WTC11 (cell line): ENCODE results near the gene PAX8. TPM values are rescaled to one million over a fixed set of nuclear protein-coding genes. Genes with fewer than 3 reads are reported as not detected.

Experiments used
- ATAC-seq: fragments of 200-7000 bp; cut with Tn5 transposase; 2 replicates; pipeline ENCODE4 v1.10.0; 2021; ENCODE audit warnings: mild to moderate bottlenecking, moderate library complexity
- CTCF ChIA-PET: fragments of 300-600 bp; sonication (Branson Sonifier 250); formaldehyde crosslinking; loops from one replicate; lab custom pipeline; 2021; ENCODE audit warnings: antibody characterized with exemption; lab: Charles Lee
- POLR2A ChIA-PET: fragments of 350-600 bp; sonication (Branson Sonifier 250); formaldehyde crosslinking; loops from one replicate; lab custom pipeline; 2021; ENCODE audit warnings: antibody characterized with exemption; lab: Charles Lee
- DNase-seq: peaks from one replicate; pipeline ENCODE4 v3.0.0; 2021; ENCODE audit warnings: low spot score
- H3K27ac Mint-ChIP-seq: 2 replicates; pipeline ENCODE4 v1.8.0; 2021; ENCODE audit warnings: mixed read lengths
- H3K27me3 Mint-ChIP-seq: 2 replicates; pipeline ENCODE4 v1.8.0; 2021; ENCODE audit warnings: low read depth, mild to moderate bottlenecking, moderate library complexity, mixed read lengths
- H3K36me3 Mint-ChIP-seq: 2 replicates; pipeline ENCODE4 v1.8.0; 2021; ENCODE audit warnings: mixed read lengths
- H3K4me1 Mint-ChIP-seq: 2 replicates; pipeline ENCODE4 v1.8.0; 2022; ENCODE audit warnings: mixed read lengths
- H3K4me3 Mint-ChIP-seq: 2 replicates; pipeline ENCODE4 v1.8.0; 2021; ENCODE audit warnings: mild to moderate bottlenecking, moderate library complexity, mixed read lengths
- H3K9me3 Mint-ChIP-seq: 2 replicates; pipeline ENCODE4 v1.8.0; 2021; ENCODE audit warnings: mixed read lengths
- ATF1 ChIP-seq: sonication (generic); formaldehyde crosslinking; IDR thresholded peaks from 2 replicates; pipeline ENCODE4 v1.8.1; 2023; ENCODE audit warnings: mild to moderate bottlenecking, moderate library complexity, missing genetic modification reagents
- ELF4 ChIP-seq: sonication (generic); formaldehyde crosslinking; IDR thresholded peaks from 2 replicates; pipeline ENCODE4 v1.8.1; 2022; ENCODE audit warnings: low read depth, mild to moderate bottlenecking, moderate library complexity, missing genetic modification reagents
- FOXJ3 ChIP-seq: sonication (generic); formaldehyde crosslinking; IDR thresholded peaks from 2 replicates; pipeline ENCODE4 v1.9.0; 2021; ENCODE audit warnings: missing genetic modification reagents, mild to moderate bottlenecking, borderline replicate concordance
- GTF2I ChIP-seq: fragments of 250-450 bp; sonication (Bioruptor Pico); conservative IDR thresholded peaks from 2 replicates; pipeline ENCODE4 v1.4.0; 2021; ENCODE audit warnings: mild to moderate bottlenecking
- KAT7 ChIP-seq: sonication (generic); formaldehyde crosslinking; IDR thresholded peaks from 2 replicates; pipeline ENCODE4 v1.8.1; 2023; ENCODE audit warnings: missing genetic modification reagents, mild to moderate bottlenecking, borderline replicate concordance
- MXD4 ChIP-seq: fragments of 250-450 bp; sonication (Bioruptor Pico); IDR thresholded peaks from 2 replicates; pipeline ENCODE4 v1.8.0; 2021; ENCODE audit warnings: mild to moderate bottlenecking, moderate library complexity, borderline replicate concordance
- MYBL2 ChIP-seq: sonication (generic); formaldehyde crosslinking; IDR thresholded peaks from 2 replicates; pipeline ENCODE4 v1.8.1; 2023; ENCODE audit warnings: mild to moderate bottlenecking, moderate library complexity, missing genetic modification reagents
- NFYB ChIP-seq: sonication (generic); formaldehyde crosslinking; conservative IDR thresholded peaks from 2 replicates; pipeline ENCODE4 v1.8.0; 2022; ENCODE audit warnings: low read depth, missing genetic modification reagents
- PRRX2 ChIP-seq: fragments of 250-450 bp; sonication (Bioruptor Pico); IDR thresholded peaks from 2 replicates; pipeline ENCODE4 v1.8.0; 2021; ENCODE audit warnings: mild to moderate bottlenecking
- SMAD4 ChIP-seq: sonication (generic); formaldehyde crosslinking; IDR thresholded peaks from 2 replicates; pipeline ENCODE4 v1.8.0; 2022; ENCODE audit warnings: mild to moderate bottlenecking, missing genetic modification reagents
- total RNA-seq: library from RNA; stranded (reverse); gene quantifications from 3 replicates; pipeline ENCODE4 v1.2.3, GENCODE V29; 2021
- TF ChIP-seq, protein P1 (sequence below): fragments of 250-450 bp; sonication (Bioruptor Pico); conservative IDR thresholded peaks from 2 replicates; pipeline ENCODE4 v1.9.0; 2021; ENCODE audit warnings: mild to moderate bottlenecking
- TF ChIP-seq, protein P2 (sequence below): sonication (generic); formaldehyde crosslinking; IDR thresholded peaks from 2 replicates; pipeline ENCODE4 v1.8.1; 2023; ENCODE audit warnings: mild to moderate bottlenecking, missing genetic modification reagents, moderate library complexity
- TF ChIP-seq, protein P3 (sequence below): sonication (generic); formaldehyde crosslinking; IDR thresholded peaks from 2 replicates; pipeline ENCODE4 v1.8.0; 2022; ENCODE audit warnings: mild to moderate bottlenecking, missing genetic modification reagents
- TF ChIP-seq, protein P4 (sequence below): fragments of 250-450 bp; sonication (Bioruptor Pico); IDR thresholded peaks from 2 replicates; pipeline ENCODE4 v2.1.2; 2022; ENCODE audit warnings: mild to moderate bottlenecking, moderate library complexity
- TF ChIP-seq, protein P5 (sequence below): sonication (generic); formaldehyde crosslinking; IDR thresholded peaks from 2 replicates; pipeline ENCODE4 v1.8.1; 2022; ENCODE audit warnings: mild to moderate bottlenecking, missing genetic modification reagents, moderate library complexity, borderline replicate concordance
- TF ChIP-seq, protein P6 (sequence below): fragments of 200-600 bp; IDR thresholded peaks from 2 replicates; pipeline ENCODE4 v1.8.0; 2022; ENCODE audit warnings: antibody characterized with exemption

The PAX8 gene
- total RNA-seq, 1 experiment from 2014 or later, result 0.35 TPM

DNA sequence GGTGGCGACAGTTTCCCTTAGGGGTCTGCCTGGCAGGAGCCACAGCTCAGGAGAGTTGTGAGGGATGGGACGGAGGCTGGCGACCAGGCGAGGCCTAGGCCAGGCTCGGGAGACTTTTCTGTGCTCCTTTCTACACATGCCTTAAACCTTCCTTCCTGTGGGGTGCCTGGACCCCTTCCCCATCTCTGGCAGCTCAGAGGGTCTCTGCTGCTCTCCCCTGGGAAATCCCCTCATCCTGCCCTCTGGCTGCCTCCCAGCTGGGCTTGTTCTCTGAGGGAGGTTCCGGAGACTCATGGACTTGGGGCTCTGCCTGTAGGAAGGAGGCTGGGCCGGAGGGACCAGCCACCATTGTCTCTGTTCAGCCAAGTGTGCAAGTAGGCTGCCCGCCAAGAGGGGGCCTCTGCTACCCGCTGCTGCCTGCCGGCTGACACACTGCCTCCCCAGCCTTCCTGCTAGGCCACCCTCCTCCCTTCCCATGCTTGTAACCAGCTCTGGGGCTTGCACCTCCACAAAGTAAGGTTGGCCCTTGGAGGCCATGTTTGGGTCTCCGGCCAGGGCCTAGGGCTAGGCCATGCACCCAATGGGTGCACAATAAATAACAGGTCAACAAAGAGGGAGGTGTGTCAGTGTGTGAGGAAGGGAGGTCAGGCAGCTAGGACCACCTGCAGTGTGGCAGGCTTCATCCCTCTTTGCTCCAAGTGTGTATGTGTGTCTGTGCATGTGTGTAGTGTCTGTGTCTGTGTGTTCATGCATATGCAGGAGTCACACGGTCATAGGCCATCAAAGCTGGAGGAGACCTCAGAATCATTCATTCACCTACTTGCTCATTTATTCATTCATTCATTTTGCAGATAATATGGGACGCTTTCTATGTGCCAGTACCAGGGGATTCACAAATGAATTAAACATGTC, 76.2 kb downstream of the PAX8 start (continued):
- TF ChIP-seq NFYB (CRISPR knock-in tag) (no peak), MXD4 (CRISPR knock-in tag) (no peak), KAT7 (CRISPR knock-in tag) (no peak), ELF4 (CRISPR knock-in tag) (no peak)
- TF ChIP-seq, protein P1, sequence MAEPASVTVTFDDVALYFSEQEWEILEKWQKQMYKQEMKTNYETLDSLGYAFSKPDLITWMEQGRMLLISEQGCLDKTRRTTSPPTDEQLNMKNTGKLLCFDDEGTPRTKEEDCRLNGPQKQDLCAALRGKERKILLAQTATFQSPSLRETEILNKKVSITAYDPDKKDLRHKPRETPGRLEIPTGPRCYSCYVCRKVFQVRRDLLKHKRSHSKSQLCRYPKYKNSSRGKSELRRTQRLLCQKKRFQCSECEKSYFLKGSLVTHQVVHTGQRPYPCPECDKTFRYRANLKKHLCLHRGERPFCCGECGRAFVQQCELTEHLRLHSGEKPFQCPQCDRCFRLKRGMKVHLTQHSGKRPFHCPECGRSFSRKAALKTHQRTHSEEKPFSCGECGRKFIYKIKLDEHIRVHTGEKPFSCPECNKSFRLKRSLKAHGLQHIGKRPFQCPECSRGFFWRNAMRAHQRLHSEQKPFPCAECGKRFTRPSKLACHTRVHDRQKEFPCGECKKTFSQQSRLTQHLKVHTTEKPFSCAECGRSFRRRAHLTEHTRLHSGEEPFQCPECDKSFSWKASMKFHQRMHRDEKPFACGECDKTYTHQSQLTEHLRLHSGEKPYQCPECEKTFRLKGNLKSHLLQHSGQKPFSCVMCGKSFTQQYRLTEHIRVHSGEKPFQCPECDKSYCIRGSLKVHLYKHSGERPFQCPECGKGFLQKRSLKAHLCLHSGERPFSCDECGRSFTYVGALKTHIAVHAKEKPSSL (CRISPR knock-in tag), result no peak
- TF ChIP-seq, protein P2, sequence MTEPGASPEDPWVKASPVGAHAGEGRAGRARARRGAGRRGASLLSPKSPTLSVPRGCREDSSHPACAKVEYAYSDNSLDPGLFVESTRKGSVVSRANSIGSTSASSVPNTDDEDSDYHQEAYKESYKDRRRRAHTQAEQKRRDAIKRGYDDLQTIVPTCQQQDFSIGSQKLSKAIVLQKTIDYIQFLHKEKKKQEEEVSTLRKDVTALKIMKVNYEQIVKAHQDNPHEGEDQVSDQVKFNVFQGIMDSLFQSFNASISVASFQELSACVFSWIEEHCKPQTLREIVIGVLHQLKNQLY (CRISPR knock-in tag), result no peak

DNA sequence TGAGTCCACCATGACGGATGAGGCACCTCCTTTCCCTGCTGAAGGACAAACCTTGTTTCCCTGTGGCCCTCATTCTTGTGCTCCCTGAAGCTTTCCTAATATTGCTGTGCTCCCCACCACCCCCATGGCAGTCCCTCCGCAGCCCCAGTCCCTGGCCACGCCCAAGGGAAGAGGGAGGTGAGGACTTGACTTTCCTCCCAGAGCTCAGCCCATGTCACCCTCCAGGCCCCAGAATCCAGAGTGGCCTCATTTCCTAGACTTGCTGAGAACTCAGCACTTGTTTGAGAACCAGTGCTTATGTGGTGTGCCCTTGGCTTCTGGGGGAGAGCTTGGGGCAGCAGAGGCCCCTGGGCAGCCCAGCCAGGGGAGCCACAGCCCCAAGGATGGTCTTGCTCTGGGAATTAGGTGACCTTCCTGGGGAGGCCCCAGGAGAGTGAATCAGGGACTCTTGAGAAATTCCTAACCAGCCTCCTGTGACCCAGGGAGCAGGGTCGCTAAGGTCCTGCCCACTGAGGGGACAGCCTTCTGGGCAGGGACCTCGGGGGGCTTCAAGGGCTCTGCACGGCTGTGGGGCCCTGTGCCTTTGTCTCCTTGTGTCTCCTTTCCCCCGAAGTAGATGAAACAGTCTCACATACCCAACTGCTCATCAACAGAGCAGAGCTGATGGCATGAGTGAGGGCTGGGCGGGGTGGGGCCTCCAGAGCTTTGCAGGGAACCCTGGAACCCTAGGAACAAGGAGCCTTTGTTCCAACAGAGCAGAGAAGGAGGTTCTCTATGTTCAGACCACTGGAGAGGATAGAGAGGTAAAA, 77.0 kb downstream of the PAX8 start:
- POLR2A ChIA-PET, result no interaction called here
- TF ChIP-seq SMAD4 (CRISPR knock-in tag) (no peak), FOXJ3 (no peak), PRRX2 (CRISPR knock-in tag) (no peak), GTF2I (CRISPR knock-in tag) (no peak), MXD4 (CRISPR knock-in tag) (no peak), ATF1 (CRISPR knock-in tag) (no peak), MYBL2 (CRISPR knock-in tag) (no peak)
- TF ChIP-seq, protein P3, sequence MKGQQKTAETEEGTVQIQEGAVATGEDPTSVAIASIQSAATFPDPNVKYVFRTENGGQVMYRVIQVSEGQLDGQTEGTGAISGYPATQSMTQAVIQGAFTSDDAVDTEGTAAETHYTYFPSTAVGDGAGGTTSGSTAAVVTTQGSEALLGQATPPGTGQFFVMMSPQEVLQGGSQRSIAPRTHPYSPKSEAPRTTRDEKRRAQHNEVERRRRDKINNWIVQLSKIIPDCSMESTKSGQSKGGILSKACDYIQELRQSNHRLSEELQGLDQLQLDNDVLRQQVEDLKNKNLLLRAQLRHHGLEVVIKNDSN, result no peak
- TF ChIP-seq, protein P4, sequence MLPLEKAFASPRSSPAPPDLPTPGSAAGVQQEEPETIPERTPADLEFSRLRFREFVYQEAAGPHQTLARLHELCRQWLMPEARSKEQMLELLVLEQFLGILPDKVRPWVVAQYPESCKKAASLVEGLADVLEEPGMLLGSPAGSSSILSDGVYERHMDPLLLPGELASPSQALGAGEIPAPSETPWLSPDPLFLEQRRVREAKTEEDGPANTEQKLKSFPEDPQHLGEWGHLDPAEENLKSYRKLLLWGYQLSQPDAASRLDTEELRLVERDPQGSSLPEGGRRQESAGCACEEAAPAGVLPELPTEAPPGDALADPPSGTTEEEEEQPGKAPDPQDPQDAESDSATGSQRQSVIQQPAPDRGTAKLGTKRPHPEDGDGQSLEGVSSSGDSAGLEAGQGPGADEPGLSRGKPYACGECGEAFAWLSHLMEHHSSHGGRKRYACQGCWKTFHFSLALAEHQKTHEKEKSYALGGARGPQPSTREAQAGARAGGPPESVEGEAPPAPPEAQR (CRISPR knock-in tag), result no peak
- TF ChIP-seq, protein P5, sequence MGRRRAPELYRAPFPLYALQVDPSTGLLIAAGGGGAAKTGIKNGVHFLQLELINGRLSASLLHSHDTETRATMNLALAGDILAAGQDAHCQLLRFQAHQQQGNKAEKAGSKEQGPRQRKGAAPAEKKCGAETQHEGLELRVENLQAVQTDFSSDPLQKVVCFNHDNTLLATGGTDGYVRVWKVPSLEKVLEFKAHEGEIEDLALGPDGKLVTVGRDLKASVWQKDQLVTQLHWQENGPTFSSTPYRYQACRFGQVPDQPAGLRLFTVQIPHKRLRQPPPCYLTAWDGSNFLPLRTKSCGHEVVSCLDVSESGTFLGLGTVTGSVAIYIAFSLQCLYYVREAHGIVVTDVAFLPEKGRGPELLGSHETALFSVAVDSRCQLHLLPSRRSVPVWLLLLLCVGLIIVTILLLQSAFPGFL, result no peak
- TF ChIP-seq, protein P6, sequence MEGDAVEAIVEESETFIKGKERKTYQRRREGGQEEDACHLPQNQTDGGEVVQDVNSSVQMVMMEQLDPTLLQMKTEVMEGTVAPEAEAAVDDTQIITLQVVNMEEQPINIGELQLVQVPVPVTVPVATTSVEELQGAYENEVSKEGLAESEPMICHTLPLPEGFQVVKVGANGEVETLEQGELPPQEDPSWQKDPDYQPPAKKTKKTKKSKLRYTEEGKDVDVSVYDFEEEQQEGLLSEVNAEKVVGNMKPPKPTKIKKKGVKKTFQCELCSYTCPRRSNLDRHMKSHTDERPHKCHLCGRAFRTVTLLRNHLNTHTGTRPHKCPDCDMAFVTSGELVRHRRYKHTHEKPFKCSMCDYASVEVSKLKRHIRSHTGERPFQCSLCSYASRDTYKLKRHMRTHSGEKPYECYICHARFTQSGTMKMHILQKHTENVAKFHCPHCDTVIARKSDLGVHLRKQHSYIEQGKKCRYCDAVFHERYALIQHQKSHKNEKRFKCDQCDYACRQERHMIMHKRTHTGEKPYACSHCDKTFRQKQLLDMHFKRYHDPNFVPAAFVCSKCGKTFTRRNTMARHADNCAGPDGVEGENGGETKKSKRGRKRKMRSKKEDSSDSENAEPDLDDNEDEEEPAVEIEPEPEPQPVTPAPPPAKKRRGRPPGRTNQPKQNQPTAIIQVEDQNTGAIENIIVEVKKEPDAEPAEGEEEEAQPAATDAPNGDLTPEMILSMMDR, result no peak
- TF ChIP-seq, protein P2 (CRISPR knock-in tag), result no peak
- no peak overlapping the region for H3K4me3 Mint-ChIP-seq
- ATAC-seq (no peak), DNase-seq (no peak)
- H3K4me1 Mint-ChIP-seq, result peaks cover 6% of the 10 kb centered on the region; the same call in 1 of the 2 replicates
- peaks cover 19% of the 10 kb centered on the region for H3K27me3 Mint-ChIP-seq
- no peak overlapping the region for H3K27ac Mint-ChIP-seq
- CTCF ChIA-PET, result interaction anchor here (1.0 to 7.9 kb wide), 7 partner anchors 11 to 188 kb away, joined by 3 to 155 read pairs (median 37); partner anchors contain the start of gene PSD4
- no peaks in the 10 kb centered on the region for H3K9me3 Mint-ChIP-seq
- no peaks in the 10 kb centered on the region for H3K36me3 Mint-ChIP-seq
